HCEC 1CT (cell line): ENCODE measurements around the gene MYO1A.

ENCODE experiments used
- DNase-seq: peaks from one replicate; pipeline ENCODE4 v3.0.0-alpha.2; 2017

Gene MYO1A

DNA sequence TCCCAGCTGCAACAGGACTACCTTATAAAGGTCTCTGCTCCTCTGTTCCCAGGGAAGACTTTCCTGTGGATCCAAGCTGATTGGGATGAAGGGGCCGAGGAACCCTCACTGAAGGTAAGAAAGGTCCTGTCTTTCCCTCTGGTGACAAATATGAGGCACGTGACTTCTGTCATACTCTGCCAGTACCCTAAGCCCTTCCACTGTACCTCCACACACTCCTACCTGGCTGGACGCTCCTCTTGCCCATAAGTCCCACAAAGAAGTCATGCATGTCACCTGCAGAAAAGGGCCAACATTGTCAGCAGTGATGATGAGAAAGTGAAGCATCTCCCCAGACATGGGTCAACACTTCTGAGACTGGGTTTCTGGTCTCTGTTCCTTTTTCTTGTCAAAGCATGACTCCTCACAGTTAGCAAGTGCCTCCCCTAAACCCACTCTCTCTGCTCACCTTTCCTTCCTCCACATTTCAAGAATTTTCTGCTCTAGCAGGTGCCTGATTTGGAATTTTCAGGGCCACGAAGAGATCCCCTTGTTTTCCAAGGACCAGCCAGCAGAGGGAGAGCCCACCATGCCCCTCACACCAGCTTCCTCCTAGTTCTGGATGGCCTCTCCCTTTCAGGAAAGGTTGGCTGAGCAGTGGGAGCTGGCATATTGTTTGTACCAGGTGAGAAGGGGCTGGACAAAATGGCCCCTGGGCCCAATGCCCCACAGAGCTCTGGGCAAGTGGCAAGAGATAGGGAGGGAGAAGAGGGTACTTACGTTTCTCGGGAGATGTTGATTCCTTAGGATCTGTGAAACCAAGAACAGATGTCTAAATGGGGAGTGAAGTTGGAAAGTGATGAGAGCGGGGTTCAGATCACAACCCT, 37.1 kb downstream of the MYO1A start:
- no peak for DNase-seq

DNA sequence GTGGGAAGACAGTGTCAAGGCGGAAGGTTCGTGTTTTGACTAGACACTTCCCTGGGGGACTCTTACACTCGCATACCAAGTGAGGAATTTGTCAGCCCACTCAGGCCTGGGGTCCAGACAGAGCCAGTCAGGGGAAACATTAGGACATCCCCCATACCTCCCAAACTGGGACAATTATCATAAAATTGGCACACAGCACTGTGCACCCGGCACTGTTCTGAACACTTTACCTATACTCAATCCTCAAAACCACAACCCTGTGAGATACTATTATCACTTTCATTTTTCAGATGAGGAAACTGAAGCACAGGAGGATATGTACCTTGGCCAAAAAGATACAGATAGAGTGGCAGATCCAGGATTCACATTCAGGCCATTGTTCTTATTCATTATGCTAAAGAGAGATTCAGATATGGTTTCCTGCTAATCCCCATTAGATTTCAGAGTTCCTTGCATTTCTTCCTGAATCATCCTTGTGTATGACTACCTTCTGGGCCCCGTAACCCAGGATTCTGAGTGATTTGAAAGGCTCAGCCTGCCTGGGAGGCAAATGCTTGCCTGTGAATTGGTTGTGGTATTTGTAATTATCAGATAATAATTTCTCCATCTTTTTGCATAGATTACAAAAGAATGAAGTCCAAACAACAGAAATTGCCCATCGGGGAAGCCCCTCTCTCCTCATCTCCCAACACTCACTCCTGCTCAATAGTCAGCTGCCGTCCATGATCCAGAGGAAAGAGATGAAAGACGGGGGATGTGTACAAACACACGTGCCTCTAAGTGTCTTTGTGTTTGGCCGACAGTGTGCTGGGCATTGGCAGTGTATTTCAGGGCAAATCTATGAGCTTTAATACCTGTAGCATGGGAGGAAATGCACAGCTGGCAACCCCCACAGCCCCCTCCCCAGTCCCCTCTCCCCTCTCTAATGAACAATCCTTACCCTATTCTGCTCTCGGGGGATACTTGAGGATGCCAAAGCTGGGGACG, 38.2 kb downstream of the MYO1A start:
- DNase-seq, result no peak

DNA sequence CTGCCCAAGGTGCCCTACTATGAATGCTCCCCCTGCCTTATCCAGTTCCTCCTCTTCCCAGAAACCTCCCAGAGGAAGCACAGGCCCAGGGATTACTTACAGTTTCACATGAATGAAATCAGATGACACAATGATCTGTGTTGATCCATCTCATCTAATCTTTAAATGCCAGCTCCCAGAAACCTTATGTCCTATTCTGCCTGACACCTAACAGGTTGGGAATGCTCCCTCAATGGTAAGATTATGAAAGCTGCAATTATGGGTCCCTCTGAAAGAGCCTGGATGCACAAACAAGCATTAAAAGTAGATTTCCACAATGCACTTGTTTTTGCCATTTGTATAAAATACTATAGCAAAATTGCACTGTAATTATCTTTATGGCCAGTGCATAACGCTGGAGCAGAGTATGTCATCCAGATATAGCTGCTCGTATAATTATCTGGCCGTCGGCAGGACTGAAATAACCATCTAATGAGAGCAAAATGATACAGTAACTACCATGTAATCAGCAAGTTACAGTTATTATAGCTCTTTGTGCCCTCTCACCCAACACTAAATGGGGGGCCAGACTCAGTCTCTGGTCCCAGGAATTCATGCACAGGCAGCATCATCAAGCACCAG, 39.2 kb downstream of the MYO1A start:
- no peak for DNase-seq

DNA sequence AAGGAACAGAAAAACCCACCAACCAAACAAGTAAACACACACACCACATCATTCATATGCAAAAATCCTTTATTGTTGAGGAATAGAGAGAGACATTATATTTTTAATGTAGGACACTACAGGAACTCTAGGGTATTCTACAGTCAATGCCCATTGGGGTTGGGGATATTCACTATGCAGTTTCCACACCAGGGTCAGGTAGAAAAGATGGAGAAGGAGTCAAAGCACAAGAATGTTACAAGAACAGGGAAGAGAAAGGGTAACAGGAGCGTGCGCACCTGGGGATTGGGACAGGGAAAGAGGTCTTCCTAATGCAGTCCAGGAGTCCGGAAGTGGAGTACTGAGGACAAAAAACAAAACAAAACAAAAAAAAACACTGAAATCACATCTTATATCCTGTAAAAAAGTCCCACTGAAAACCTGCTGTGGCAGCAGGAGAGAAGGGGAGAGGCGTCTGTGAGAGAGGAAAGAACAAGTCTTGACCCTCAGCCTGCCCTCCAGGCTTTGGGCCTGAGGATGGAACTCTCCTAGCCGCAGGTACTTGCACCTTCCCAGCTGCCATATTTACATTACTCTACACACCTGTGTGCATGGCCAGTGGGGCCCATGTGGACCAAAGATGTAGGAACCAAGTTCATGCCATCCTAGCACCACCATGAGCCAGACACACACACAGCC, 39.8 kb downstream of the MYO1A start:
- no peak for DNase-seq

DNA sequence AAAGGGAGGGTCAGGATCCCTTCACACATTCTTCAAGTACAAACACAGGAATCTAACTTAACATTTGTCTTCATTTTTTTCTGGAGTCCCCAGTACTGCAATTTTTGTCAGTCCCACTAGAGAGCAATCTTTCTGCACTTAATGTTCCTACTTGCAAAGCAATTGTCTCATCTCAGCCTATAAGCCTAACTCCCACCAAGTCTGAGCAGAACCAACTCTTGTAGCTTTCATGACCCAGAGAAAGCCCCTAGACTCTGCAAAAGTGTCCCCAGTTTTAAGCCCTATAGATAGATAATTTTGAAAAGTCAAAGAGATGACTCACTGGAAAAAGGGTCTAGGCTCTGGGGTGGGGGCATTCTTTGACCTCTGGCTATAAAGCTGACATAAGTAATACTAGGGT, 41.8 kb downstream of the MYO1A start:
- DNase-seq, result peak; percentile 67

DNA sequence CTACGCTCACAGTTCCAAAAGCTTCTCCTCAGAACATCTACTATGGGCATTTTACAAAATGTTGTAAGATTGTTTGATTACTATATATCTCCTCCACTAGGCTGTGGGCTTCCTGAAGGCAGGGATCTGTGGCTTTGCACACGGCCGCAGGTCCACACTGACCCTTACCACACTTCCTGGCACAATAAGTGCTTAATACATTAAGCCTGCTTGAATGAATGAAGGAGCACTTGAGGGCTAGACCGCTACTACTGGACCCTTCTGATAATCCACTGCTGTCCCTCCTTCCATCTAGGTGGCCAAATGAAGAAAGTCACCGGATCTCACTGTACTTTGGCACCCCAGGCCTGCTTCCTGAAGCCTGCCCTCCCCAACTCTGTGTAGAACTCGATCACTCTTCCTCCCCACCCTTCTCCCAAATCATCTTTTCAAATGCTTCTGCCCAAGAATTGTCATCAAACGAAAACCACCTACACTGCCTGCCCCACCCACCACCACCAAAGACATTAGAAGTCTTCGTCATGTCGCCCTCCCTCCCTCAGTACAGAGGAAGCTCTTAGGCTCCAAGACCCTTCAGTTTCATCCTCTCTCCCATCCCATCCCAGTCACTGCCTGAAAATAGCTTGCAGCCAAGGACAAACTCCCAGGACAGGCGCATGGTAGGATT, 43.0 kb downstream of the MYO1A start:
- no peak for DNase-seq

DNA sequence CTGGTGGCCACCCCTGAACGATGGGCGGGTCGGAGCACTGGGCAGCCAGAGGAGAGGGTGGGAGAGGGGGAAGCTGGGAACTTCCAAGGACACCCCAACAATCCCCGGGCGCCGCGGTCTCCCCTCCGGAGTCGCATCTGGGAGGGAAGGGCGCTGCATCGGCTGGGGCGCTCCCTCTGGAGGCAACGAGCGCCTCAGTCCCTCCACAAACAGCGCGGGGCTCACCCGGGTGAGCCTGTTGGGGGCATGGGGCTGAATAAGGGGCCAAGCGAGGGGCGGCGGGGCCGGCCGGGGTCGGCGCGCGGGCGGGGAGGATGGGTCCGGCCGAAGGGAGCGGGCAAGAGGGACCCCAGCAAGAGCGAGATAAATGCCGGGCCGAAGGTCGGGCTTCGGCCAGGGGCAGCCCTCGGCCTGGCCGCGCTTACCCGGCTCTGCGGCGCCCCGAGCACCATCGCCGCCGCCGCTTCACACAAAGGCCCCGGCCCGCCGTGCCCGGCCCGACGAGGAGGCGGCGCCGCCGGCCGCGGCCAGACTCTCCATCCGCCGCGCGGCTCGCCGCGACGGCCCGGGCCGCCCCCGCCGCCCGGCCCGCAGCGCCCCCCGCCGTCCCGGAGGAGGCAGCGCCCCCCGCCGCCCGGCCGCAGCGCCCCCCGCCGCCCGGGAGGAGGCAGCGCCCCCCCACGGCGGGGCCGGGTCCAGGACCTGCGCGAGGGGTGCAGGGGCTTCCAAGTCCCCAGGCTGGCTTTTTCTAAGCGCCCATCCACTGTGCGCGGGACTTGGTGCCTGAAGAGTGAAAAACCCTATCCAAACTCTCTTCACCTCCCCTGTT, 43.7 kb downstream of the MYO1A start, which contains the start of gene ZBTB39:
Gene ZBTB39, minus strand, starts transcription at position 567 of the 829 bp plus-strand sequence. CDS start 1,629 bp downstream, outside the sequence.
- peak; percentile 71 for DNase-seq

DNA sequence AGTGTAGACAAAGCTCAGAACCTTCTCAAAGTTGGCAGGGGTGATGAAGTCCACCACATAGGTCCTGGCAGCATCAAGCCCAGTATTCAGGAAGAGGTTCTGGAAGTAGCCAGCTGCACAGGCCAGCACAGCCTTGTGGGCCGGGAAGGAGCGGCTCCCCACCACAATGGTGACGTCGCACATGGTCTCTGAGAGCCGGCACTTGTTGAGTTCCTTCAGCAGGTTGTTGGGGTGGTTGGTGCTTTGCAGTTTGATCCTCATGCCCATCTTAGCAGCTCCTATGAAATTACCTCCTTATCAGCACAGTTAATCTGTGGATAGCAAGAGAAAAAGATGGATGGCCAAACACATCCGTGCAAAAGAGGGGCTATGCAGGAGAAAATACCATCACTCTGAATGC, 45.3 kb downstream of the MYO1A start:
- DNase-seq, result no peak

DNA sequence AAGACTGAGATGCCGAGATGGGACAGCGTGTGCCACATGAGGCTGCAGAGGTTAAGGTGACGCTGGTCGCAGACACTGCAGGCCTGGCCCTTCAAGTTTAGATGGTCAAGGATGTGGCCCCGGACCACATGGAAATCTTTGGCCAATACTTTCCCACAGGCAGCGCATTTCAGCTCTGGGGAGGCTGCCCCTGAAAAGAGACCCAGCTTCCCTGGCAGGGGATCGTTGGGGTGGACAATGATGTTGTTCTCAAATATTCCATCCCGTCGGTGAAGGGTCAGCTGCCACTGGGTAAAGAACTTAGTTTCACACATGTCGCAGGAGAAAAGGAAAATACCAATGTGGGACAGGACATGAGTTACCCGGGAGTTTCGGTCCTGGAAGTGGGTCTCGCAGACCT, 46.5 kb downstream of the MYO1A start:
- no peak for DNase-seq

DNA sequence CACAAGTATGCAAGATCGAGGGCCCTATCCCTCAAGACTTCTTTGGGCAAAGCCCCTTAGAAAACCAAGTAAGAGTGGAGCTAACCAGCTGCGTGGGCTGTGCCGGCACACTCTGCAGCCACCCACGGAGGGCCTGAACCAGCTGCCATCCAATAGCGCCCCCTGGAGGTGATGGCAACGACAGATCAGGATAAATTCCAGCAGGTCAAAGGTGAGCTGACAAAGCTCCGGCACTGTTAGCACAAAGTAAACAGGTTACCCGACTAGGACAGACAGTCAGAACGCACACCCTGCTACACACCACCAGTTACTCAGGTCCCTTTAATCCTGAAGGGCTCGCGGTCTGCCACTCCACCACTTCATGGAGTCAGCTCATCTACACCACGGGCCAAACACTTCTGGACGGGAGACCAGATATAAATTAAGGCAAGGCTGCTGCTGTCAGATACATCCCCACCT, 48.5 kb downstream of the MYO1A start:
- peak; percentile 51 for DNase-seq

DNA sequence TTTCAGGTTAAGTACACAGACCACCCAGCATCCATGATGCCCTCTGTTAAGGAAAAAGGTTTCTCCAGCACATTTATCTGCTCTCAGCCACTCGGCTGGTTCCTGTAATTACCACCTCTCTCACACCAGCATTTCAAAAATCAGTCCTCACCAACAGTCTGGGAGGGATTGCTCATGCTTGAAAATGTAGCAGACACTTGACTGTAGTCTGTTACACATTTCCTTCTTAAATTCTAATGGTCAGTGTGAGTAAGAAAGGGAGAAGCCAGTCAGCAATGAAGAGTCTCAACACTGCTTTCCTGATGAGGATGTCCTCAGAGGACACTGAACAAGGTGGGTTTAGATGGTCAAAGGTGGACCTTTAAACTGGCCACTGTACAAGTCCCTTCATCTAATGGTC, 49.5 kb downstream of the MYO1A start:
- no peak for DNase-seq

DNA sequence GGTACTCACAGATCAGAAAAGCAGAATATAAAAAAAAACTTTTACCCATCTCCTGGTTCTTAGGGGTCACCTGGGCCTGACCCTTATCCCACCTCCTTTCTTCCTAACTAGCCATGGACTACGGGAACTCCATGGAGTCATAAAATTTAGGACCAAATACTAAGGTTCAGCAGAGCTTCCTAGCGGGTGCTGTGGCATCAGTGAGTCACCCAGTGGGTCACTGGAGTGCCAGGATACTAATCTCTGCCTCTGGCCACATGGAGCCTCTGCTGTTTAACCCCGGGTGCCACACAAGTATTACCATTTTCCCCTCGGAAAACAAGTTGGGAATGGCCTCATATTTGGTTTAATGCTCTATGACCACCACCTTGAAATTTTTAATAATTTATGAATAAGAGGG, 50.5 kb downstream of the MYO1A start:
- DNase-seq, result no peak

DNA sequence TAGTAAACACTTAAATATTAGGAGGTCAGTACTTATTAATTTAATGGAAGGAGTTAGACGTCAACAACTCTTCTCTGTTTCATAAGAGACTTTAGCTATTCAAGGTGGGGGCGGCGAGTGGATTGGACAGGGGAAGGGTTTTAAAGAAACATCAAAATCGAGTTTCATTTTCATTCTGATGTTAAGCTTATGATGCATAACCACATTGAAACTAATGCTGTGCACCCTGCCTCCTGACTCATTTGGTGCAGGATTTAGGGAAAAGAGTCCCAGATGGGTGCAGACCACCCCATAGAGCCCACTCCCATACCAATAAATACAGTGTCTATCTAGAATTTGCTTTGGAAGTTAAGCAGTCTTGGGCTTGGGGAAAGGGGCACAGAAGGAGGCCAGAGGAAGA, 50.9 kb downstream of the MYO1A start:
- no peak for DNase-seq

DNA sequence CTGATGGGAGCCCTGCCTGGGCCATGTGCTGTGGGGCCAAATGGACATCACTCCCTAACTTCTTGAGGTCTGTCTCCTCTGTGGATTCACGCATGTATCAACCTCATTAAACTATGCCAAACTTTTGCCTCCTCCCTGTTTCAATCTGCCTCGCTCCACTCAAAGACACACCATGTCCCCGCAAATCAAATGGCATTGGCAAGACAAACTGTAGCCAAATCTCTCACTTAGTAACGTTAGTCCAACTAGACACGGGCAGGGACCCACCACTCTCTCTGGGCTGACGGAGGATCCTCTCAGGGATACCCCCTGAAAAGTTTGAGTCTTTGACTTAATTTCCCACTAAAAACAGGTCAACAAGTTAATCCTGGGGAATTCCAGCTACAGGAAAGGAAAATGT, 51.6 kb downstream of the MYO1A start:
- no peak for DNase-seq

DNA sequence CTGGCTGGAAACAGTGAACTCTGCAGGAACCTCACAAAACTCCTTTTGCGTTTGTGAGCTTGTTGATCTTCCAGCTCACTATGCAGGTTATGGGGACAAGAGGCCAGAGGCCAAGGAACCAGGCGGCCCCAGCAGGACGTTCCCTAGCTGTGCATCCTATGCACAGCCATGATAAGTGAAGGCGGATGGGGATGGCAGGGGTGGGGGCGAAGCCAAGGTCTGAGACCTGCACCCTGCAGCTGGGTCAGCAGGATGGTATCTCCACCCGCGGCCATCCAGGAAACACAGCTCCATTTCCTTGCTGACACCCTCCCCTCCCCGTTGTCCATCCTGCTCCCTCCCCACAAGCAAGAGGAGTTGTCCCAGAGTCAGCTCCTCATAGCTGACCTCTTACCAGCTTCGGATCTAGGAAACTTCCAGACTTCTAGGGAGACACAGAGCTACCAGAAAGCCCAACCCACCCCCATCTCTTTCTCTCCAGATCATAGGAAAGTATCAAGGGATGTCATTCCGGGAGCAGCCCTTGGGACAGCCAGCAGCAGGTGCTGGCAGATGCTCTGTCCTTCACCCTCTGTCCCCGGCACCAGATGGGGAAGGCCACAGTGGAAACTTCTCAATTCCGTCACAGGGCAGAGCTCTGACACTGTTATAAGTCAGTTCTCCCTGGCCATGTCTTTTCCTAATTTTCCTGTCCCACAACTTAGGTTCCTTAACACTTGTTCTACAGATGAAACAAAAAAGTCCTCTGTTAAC, 53.0 kb downstream of the MYO1A start:
- DNase-seq, result no peak

DNA sequence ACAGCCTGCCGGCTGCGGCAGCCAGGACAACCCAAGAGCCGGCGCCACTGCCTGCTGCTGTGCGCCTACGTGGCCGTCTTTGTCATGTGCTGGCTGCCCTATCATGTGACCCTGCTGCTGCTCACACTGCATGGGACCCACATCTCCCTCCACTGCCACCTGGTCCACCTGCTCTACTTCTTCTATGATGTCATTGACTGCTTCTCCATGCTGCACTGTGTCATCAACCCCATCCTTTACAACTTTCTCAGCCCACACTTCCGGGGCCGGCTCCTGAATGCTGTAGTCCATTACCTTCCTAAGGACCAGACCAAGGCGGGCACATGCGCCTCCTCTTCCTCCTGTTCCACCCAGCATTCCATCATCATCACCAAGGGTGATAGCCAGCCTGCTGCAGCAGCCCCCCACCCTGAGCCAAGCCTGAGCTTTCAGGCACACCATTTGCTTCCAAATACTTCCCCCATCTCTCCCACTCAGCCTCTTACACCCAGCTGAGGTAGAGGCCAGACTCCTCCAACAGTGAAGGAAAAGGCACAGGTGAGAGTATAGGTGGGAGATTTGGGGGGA, 53.9 kb downstream of the MYO1A start:
- DNase-seq, result no peak

DNA sequence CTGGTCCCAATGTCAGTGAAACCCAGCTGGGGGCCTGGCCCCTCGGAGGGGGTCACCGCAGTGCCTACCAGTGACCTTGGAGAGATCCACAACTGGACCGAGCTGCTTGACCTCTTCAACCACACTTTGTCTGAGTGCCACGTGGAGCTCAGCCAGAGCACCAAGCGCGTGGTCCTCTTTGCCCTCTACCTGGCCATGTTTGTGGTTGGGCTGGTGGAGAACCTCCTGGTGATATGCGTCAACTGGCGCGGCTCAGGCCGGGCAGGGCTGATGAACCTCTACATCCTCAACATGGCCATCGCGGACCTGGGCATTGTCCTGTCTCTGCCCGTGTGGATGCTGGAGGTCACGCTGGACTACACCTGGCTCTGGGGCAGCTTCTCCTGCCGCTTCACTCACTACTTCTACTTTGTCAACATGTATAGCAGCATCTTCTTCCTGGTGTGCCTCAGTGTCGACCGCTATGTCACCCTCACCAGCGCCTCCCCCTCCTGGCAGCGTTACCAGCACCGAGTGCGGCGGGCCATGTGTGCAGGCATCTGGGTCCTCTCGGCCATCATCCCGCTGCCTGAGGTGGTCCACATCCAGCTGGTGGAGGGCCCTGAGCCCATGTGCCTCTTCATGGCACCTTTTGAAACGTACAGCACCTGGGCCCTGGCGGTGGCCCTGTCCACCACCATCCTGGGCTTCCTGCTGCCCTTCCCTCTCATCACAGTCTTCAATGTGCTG, 54.6 kb downstream of the MYO1A start:
- DNase-seq, result no peak

DNA sequence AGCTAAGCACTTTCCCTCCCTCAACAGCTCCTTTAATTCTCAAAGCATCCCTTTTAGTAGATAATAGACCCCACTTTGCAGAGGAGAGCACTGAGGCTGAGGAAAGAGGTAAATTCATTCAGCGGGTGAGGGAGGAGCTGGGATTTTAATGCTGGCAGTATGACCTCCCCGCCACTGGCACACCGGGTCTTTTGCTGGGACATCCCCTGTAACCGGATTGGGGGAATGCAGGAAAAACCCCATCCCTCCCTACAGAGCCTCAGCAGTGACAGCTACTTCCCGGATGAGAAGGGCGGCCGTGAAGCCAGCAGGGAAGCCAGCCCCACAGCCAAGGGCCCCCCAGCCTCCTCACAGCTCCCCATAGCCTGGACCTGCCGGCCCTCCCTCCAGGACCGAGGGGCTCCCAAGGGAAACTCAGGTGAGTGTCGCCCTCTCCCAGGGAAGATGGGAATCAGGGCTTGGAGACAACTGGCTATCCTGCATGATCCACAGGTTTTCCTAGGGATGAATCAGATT, 55.6 kb downstream of the MYO1A start:
- no peak for DNase-seq

DNA sequence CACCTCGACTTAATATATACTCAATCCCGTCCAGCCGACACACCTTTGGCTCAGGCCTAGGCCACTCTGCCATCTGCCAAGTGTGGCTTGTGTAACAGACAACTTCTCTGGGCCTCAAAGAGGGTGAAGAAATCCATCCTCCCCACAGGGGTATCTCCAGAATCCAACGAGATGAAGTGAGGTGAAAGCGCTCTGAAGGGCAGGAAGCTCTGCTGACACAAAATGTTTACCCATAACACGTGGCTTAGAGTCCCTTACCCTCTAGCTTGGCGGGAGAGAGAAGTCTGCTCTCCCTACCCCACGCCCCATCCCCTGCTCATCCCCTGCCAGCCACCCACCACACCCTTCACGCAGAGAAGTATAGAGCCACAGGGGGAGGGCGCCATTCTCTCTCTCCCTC, 56.6 kb downstream of the MYO1A start:
- DNase-seq, result no peak
